NCI-H526 treated with DMSO at 0.1 percent for 48 hours (cell line): ENCODE measurements around the gene TMPRSS11E.
"Not testable (repeated sequence)": the region's sequence is repeated elsewhere in the genome, so short reads cannot be mapped to it uniquely, and the experiment has no call there.

Experiments
- DNase-seq: peaks from one replicate; lab custom pipeline; 2025; lab: John Stamatoyannopoulos, UW

TMPRSS11E gene

DNA sequence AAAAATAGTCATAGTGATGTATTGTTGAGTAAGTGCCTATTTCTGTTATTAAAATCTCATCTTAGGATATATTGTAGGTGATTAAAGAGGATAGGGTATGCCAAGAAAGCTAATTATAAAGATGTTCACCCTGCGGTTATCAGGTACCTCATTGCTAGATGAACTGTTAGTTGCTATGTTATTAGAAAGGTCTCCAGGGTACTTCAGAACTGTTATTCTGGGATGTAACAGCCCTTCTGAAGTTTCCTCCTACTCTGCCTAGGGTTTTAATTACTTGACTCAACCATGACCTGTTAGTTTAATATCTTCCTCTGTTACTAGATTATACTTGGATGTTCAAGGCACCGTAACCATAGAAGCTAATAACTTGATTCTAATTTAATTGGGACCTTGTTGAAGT lies 15.4 kb downstream of the TMPRSS11E start:
- DNase-seq, result no peak

DNA sequence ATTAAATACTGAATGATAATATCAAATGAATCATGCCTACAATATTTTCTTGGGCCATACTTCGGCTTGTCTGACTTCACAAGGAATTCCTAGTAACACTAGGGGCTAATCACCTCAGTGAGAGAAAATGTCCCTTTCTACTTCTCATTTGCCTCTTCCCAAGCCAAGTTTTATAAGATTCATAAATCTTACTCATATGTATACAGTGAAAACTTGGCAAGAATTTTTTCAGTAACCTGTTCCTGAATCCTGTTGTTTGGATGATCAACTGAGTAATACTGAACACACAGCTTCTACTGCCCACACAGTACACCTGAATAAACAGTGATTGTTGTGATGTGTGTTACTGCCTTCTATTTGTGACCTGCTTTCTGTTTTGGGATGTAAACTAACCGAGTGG lies 16.5 kb downstream of the TMPRSS11E start:
- DNase-seq, result no peak

DNA sequence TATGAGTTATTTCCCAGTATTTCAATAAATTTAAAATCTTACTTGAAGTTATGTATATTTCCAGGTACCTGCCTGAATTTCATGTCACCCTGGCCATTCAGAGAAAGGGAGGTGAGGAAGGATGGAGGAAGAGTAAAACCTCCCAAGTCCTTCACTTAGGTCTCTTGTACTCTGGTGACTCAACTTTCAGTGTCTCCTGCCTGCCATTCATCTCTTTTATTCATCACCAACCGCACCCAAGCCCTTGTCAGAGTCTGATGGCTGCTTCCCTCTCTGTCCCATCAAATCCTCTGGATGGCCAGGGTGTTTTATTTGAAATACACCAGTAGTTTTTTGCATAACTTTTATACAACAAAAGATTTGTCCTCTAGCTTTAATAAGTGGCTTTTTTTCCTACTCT lies 17.8 kb downstream of the TMPRSS11E start:
- DNase-seq, result no peak

DNA sequence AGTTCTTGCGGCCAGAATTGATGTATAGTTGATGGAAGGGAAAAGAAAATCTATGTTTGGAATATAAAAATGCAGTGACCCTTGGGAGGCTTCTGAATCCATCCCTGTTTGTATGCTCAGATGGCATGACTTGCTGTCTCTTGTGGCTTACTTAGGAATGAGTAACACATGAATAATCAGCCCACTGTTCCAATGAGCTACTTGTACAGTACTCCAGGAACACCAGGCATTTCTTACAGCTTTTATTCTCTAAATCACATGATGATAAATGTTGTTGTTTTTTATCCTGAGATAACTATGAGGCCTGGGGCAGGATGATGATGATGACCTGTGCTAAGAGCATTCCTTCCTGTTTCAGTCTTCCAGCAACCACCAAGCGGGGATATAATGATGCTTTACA lies 18.9 kb downstream of the TMPRSS11E start:
- DNase-seq, result no peak

DNA sequence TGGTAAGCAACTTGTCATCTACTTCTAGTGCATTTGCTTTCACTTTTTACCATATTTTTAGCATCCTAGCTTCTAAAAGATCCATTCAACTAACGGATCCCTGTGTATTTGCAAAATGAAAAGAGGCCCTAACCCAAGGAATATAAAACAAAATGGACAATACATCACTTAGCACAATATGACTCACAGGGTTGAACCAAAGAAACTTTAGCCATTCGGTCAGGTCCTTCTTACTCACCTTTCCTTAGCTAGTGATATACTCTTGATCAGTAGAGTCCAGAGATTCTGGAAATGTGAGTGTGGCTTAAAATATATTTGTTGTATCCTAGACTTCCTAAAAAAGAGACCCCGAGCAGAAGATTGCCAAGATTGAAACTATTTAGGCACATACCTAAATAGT lies 19.5 kb downstream of the TMPRSS11E start:
- no peak for DNase-seq

DNA sequence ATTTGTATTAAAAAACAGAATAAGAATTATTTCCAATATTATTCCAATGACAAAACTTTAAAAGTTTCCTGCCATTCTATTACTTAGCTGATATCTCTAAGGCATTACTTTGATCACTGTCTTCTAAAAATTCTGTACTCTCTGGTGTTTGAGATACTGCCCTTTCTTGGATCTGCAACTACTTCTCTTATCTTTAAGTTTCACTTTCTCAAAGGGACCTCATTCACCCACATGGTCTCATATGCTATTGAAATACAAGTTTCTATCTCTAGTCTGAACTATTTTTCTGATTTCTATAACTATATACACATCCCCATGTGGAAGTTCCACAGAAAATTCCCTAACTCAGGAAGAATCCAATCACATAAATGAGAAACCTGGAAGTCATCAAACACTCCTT lies 22.2 kb downstream of the TMPRSS11E start:
- no peak for DNase-seq

DNA sequence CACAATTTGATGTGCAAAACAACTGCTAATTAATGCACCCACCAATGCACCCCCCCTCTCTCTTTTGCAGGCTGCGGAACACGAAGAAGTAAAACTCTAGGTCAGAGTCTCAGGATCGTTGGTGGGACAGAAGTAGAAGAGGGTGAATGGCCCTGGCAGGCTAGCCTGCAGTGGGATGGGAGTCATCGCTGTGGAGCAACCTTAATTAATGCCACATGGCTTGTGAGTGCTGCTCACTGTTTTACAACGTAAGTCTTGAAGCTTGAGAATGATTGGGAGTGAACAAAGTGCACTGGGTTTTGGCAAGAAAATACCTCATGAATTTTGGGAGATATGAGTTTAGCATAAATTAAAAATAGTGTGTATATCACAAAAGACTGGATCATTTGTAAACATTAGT lies 28.9 kb downstream of the TMPRSS11E start:
- DNase-seq, result no peak

DNA sequence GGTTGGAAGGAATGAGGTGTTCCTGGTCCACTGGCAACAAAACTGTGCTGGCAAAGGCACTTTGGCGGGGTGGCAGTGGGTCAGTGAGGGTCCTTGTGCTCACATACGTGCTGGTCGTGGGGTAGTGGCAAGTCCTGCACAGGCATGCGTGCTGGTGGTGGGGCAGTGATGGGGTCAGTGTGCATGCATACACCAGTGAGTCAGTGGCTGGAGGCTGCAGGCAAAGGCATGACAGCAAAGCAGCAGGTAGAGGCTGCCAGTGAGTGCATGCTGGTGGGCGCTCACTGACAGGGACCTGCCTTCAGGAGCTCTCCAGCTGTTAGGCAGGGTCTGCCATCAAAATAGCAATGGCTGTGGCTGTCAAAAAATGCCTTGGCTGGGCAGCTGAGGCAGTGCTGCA lies 42.1 kb downstream of the TMPRSS11E start:
- DNase-seq, result no peak

DNA sequence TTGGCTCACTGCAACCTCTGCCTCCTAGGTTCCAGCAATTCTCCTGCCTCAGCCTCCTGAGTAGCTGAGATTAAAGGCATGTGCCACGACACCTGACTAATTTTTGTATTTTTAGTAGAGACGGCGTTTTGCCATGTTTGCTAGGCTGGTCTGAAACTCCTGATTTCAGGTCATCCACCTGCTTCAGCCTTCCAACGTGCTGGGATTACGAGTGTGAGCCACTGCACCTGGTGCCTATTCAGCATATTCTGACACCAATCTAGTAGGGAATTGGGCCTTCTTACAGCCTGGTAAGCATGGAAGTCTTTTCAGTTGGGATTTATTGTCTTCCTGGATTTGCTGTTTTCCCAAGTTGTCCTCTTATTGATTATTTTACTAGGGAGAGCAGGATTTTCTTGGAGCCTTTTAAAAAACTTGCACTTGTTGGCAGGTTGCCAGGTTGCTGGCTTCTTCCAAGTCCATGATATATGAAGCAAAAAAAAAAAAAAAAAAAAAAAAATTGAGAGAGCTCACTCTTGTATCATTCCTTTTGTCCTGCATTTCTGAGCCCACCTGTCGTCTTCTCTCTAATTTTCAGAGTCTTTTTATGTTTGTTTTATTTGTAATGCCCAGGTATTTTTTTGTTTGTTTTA lies 43.7 kb downstream of the TMPRSS11E start:
- no peak for DNase-seq

DNA sequence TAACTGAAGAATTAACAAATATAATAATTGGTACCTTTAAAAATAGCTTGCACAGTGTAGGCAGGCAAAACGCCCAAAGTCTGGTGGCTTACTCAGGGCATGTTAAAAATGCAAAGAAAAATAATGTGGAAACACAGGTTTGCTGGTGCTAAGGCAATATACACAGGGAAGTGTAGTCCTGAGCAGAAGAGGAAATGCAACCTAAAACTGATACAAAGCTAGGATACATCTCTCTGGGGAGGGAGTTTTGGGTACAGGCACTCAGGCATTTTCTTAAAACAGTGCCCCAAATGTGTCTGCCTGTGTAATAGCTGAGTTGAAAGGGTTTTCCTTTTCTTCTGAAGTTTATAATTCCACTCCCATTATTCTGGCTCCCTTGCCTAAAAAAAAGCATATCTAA lies 47.4 kb downstream of the TMPRSS11E start:
- DNase-seq, result no peak

DNA sequence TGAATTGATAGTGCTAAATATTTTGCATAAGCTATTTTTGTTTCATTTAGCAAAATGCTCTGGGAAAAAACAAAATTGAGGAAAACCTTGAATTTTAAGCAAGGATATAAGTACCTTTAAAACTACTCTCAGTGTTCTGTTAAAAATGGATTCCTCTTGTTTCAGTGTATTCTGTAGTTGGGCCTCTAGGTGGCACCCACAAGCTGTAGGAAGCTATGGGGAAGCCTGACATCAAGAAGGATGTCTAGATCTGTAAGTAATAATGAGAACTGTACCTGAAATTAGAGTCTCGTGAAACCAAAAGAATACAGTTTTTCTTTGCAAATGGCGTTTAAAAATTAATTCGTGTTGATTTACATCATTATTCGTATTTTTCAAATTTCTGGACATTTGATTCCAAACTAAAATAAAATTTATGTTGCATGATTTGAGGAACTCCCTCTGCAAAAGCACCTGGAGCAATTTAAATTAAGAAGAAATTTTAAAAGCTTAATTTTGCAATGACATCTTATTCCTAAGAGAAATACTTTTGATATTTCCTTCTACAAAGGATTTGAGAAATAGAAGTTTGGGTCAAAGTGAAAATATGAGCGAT lies 51.2 kb downstream of the TMPRSS11E start:
- peak; percentile 34 for DNase-seq

DNA sequence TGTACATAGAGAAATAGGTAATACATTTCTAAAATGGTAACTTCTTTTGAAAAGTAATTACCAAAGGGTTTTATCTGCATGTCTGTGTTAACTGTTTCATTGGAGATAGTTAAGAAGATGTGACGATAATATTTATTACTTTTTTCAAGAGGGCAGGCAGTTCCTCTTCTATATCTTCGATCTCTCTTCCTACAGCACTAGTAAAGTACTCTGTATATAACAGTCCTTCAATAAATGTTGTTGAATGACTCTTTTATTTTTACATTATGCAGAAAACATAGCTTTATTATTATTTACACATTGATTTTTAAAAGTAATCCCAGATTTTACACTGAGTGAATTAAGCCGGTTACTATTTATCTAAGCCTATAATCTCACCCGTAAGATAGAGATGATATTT lies 51.8 kb downstream of the TMPRSS11E start:
- no peak for DNase-seq

DNA sequence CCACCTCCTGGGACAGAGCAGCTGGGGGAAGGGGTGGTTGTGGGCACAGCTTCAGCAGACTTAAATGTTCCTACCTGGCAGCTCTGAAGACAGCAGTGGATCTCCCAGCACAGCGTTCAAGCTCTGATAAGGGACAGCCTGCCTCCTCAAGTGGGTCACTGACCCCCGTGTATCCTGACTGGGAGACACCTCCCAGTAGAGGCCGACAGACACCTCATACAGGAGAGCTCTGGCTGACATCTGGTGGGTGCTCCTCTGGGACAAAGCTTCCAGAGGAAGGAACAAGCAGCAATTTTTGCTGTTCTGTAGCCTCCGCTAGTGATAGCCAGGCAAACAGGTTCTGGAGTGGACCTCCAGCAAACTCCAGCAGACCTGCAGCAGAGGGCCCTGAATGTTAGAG lies 56.2 kb downstream of the TMPRSS11E start:
- DNase-seq, result not testable (repeated sequence)

DNA sequence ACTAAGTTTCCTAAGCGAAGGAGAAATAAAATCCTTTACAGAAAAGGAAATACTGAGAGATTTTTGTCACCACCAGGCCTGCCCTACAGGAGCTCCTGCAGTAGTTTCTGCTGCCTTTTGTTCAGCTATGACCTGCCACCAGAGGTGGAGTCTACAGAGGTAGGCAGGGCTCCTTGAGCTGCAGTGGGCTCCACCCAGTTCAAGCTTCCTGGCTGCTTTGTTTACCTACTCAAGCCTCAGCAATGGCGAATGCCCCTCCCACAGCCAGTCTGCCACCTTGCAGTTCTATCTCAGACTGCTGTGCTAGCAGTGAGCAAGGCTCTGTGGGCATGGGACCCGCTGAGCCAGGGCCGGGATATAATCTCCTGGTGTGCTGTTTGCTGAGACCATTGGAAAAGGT lies 57.6 kb downstream of the TMPRSS11E start:
- DNase-seq, result not testable (repeated sequence)

DNA sequence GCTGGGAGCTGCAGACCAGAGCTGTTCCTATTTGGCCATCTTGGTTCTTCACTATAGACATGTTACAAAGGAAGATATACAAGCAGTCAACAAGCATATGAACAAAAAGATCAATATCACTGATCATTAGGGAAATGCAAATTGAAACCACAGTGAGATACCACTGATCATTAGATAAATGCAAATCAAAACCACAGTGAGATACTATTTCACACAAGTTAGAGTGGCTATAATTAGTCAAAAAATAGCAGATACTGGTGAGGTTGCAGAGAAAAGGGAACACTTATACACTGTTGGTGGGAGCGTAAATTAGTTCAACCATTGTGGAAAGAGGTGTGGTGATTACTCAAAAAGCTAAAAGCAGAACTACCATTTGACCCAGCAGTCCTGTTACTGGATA lies 58.2 kb downstream of the TMPRSS11E start:
- not testable (repeated sequence) for DNase-seq

DNA sequence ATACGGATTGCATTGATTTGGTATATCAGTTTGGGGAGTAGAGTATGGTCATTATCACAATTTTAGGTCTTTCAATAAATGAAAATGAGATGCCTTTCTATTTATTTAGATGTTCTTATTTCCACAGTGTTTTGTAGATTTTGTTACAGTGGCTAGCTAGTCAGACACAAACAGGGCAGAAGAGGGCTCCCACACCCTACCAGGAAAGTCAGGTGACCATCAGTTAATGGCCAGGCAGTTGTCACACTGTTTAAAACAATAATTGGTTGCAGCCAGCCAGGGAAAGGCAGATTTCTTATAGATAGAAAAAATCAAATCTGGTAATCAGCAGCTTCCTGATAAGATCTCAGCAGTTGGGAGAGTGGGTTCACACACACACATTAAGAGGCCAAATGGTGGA lies 71.6 kb downstream of the TMPRSS11E start:
- no peak for DNase-seq

DNA sequence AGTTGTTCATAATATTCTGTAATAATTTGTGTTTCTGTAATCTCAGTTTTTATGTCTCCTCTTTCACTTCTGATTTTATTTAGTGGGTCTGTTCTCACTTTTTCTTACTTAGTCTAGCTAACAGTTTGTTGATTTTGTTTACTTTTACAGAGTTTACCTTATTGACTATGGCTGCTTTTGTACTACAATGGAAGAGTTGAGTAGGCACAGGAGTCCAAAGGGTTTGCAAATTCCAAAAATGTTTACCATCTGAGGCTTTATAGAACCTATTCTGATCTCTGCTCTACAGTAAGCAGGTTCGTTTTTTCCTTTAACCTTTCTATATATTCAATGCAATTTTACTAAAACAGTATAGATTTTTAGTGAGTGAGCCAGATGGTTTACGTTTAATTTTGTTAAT lies 73.7 kb downstream of the TMPRSS11E start:
- no peak for DNase-seq

DNA sequence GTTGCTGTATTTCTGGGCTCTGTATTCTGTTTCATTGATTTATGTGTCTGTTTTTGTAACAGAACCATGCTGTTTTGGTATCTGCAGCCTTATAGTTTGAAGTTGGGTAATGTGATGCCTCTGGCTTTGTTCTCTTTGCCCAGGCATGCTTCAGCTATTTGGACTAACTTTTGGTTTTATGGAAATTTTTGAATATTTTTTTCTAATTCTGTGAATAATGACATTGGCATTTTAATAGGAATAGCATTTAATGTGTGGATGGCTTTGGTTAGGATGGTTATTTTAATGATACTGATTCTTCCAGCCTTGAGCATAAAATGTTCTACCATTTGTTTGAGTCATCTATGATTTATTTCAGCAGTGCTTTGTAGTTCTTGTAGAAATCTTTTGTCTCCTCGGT lies 75.0 kb downstream of the TMPRSS11E start:
- not testable (repeated sequence) for DNase-seq

DNA sequence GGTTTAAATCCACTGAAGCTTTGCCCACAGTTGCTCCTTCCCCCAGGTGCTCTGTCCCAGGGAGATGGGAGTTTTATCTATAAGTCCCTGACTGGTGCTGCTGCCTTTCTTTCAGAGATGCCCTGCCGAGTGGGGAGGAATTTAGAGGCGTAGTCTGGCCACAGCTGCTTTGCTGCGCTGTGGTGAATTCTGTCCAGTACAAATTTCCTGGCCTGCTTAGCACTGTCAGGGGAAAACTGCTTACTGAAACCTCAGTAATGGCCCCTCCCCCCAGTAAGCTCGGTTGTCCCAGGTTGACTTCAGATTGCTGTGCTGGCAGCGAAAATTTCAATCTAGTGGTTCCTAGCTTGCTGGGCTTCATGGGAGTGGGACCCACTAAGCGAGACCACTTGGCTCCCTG lies 88.7 kb downstream of the TMPRSS11E start:
- no peak for DNase-seq

DNA sequence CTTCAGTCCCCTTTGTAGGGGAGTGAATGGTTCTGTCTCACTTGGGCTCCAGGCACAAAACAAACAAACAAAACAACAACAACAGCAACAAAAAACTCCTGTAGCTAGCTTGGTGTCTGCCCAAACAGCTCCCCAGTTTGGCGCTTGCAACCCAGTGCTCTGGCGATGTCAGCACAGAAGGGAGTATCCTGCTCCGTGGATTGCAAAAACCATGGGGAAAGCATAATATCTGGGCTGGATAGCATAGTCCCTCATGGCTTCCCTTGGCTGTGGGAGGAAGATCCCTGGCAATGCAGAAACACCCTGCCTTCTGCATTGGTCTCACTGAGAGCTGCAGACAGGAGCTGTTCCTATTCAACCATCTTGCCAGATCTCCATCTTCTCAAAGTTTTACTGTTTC lies 89.1 kb downstream of the TMPRSS11E start:
- DNase-seq, result no peak

DNA sequence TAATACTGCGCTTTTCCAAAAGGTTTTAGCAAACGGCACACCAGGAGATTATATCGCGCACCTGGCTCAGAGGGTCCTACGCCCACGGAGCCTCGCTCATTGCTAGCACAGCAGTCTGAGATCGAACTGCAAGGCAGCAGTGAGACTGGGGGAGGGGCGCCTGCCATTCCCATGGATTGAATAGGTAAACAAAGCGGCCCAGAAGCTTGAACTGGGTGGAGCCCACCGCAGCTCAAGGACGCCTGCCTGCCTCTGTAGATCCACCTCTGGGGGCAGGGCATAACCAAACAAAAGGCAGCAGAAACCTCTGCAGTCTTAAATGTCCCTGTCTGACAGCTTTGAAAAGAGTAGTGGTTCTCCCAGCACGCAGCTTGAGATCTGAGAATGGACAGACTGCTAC lies 95.5 kb downstream of the TMPRSS11E start:
- DNase-seq, result not testable (repeated sequence)
